ENCODE data around the gene PAPPA. TPM values are rescaled to one million over a fixed set of nuclear protein-coding genes. Genes with fewer than 3 reads are reported as not detected.

PAPPA gene
- total RNA-seq, 1 experiment from 2014 or later: 7.0 TPM

DNA sequence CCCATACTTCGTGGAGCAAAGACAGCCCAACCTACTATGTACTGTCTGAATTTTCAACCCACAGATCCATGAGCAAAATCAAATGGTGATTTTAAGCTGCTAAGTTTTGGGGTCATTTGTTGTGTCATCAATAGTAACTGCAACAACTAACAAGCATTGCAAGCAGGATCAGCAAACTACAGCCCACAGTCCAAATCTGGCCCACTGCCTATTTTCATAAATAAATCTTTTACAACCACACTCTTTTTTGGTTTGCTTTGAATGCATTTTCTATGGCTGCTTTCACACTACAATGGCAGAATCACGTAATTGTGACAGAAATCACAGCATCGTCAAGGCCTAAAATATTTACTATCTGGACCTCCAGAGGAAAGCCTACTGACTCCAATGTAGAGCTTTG, 296.4 kb downstream of the PAPPA start:
- TF ChIP-seq, protein P1, sequence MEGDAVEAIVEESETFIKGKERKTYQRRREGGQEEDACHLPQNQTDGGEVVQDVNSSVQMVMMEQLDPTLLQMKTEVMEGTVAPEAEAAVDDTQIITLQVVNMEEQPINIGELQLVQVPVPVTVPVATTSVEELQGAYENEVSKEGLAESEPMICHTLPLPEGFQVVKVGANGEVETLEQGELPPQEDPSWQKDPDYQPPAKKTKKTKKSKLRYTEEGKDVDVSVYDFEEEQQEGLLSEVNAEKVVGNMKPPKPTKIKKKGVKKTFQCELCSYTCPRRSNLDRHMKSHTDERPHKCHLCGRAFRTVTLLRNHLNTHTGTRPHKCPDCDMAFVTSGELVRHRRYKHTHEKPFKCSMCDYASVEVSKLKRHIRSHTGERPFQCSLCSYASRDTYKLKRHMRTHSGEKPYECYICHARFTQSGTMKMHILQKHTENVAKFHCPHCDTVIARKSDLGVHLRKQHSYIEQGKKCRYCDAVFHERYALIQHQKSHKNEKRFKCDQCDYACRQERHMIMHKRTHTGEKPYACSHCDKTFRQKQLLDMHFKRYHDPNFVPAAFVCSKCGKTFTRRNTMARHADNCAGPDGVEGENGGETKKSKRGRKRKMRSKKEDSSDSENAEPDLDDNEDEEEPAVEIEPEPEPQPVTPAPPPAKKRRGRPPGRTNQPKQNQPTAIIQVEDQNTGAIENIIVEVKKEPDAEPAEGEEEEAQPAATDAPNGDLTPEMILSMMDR (IDR thresholded peaks at IDR 0.05; ENCODE audit: unreplicated experiment): no peak
- no peaks in the 10 kb centered on the region for H3K4me1 Mint-ChIP-seq (ENCODE audit: insufficient read depth, unreplicated experiment)
- no peak overlapping the region for H3K4me3 Mint-ChIP-seq (ENCODE audit: unreplicated experiment)
- DNase-seq (ENCODE audit: unreplicated experiment): no peak
- no peaks in the 10 kb centered on the region for H3K9me3 Mint-ChIP-seq (ENCODE audit: unreplicated experiment)
- intact Hi-C loops (cut with micrococcal nuclease): no loop called here
- POLR2A ChIA-PET: no interaction called here
- no peak overlapping the region for H3K27ac Mint-ChIP-seq (ENCODE audit: low read depth, unreplicated experiment)
- CTCF ChIA-PET: interaction anchor here (0.6 kb wide), 1 partner anchor 18 kb away, joined by 3 read pairs; no protein-coding TSS in a partner anchor
- no peaks in the 10 kb centered on the region for H3K36me3 Mint-ChIP-seq (ENCODE audit: insufficient read depth, unreplicated experiment)
- no peaks in the 10 kb centered on the region for H3K27me3 Mint-ChIP-seq (ENCODE audit: insufficient read depth, unreplicated experiment)
- BruUV-seq (replicated peaks): no TSS peak

DNA sequence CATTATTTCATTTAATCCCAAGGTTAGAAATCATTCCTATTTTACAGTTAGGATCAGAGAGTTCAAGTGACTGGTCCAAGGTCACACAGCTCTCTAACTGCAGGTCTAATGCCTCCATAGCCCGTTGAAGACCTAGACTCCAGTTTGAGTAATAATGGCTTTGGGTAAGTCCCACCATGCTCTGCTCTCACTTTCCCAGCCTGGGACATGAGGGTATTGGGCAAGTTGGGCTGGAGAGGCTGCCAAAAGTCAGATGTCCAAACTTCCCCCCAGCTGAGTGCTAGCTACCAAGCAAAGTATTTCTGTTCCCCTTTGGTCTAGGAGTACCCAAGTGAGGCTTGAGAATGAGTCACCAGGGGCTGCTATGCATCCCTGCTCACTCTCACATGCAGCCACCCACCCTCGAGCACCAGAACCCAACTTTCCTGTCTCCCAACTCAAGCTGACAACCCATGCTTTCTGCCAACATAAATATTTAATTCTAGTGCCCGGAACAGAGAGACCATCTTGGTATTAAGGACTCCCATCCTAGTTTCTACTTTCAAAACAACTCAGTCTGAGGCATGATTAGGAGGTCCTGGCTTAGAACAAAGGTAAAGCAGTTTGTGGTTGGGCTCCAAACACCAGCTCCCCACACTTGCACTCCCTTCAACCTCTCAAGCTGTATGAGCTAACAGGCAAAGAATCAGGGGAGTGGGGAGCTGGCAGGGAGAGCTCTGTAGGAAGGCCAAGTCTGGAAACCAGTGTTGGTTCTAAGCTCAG, 297.0 kb downstream of the PAPPA start:
- H3K9me3 Mint-ChIP-seq (ENCODE audit: unreplicated experiment): no peaks in the 10 kb centered on the region
- ChIA-PET POLR2A (no interaction called here), CTCF (no interaction called here)
- H3K27me3 Mint-ChIP-seq (ENCODE audit: insufficient read depth, unreplicated experiment): no peaks in the 10 kb centered on the region
- no peak overlapping the region for H3K4me3 Mint-ChIP-seq (ENCODE audit: unreplicated experiment)
- no TSS peak for BruUV-seq (replicated peaks)
- intact Hi-C loops (cut with micrococcal nuclease): no loop called here
- no peaks in the 10 kb centered on the region for H3K36me3 Mint-ChIP-seq (ENCODE audit: insufficient read depth, unreplicated experiment)
- TF ChIP-seq, protein P1 (IDR thresholded peaks at IDR 0.05; ENCODE audit: unreplicated experiment): no peak
- no peak overlapping the region for H3K27ac Mint-ChIP-seq (ENCODE audit: low read depth, unreplicated experiment)
- no peaks in the 10 kb centered on the region for H3K4me1 Mint-ChIP-seq (ENCODE audit: insufficient read depth, unreplicated experiment)
- DNase-seq (ENCODE audit: unreplicated experiment): peak; percentile 65

DNA sequence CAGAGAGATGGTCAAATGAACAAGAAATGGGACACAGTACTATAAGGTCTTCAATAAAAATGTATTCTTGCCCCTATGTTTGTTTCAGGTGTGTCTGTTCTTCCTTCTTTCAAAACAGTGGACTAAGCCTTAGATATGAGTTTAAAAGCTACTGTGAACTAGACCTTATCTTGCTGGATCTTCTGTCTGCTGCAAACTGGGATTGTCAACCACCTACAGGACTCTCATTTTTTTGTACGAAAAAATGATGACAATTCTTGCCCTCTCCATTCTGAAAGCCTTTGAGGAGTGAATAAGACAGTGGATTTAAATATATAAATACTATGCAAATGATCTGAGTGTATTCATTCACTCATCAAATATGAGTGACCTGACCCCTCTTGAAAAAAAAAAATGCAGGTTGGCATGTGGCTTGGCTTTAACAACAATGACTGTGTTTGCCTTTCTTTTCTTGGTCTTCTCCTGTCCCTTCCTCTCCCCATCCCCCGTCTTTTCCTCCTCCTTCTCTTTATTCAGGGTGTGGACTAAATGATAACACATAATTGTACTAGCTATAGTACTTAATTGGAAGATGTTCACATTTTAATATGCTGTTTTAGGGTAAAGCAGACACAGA, 298.0 kb downstream of the PAPPA start:
- BruUV-seq (replicated peaks): no TSS peak
- ChIA-PET POLR2A (interaction anchor here (1.0 kb wide), 1 partner anchor 11 kb away, joined by 4 read pairs; no protein-coding TSS in a partner anchor), CTCF (interaction anchor here (0.6 to 1.0 kb wide), 3 partner anchors 28 to 1413 kb away, joined by 3 to 4 read pairs (median 3); no protein-coding TSS in a partner anchor)
- TF ChIP-seq, protein P1 (IDR thresholded peaks at IDR 0.05; ENCODE audit: unreplicated experiment): no peak
- H3K4me1 Mint-ChIP-seq (ENCODE audit: insufficient read depth, unreplicated experiment): no peaks in the 10 kb centered on the region
- DNase-seq (ENCODE audit: unreplicated experiment): no peak
- H3K27ac Mint-ChIP-seq (ENCODE audit: low read depth, unreplicated experiment): no peak overlapping the region
- no peak overlapping the region for H3K4me3 Mint-ChIP-seq (ENCODE audit: unreplicated experiment)
- no peaks in the 10 kb centered on the region for H3K9me3 Mint-ChIP-seq (ENCODE audit: unreplicated experiment)
- H3K36me3 Mint-ChIP-seq (ENCODE audit: insufficient read depth, unreplicated experiment): no peaks in the 10 kb centered on the region
- intact Hi-C loops (cut with micrococcal nuclease): no loop called here
- no peaks in the 10 kb centered on the region for H3K27me3 Mint-ChIP-seq (ENCODE audit: insufficient read depth, unreplicated experiment)
